ENCODE data around the gene BRWD1.
"Not testable (repeated sequence)": the region's sequence is repeated elsewhere in the genome, so short reads cannot be mapped to it uniquely, and the experiment has no call there.

Gene BRWD1

DNA sequence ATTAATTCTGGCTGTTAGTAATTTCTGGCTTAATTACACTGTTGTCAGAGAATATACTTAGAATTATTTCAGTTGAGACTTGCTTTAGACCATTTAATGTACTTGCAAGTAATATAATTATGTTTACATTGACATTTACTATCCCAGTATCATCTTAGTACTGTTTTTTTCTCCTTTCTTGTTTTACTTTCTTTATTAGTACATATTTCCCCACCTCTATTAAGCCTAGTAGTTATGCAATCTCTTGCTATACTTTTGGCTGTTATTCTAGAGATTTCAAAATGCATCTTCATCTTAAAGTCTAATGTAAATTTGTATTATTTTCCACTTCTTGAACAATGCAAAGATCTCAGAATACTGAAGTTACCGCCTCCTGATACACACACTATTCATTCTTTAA lies 24.4 kb downstream of the BRWD1 start:
- no peak for DNase-seq (ENCODE audit: extremely low read depth in 1 of 2, low read depth in 1 of 2)

DNA sequence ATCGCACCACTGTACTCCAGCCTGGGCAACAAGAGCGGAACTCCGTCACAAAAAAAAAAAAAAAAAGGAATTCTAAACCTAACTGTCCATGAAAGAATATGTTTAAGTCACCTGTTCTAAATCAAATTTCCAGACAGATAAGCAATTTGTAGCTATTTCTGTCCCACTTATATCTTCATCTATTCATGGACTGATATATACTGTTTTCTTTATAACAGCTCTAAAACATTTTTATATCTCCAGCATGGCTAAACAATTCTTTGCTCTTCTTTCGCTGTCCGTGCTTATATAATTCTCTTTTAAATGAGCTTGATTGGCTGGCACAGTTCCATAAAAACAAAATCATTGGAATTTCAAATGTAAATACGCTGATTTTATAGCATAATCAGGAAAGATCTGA lies 30.5 kb downstream of the BRWD1 start:
- DNase-seq (ENCODE audit: extremely low read depth in 1 of 2, low read depth in 1 of 2), result no peak

DNA sequence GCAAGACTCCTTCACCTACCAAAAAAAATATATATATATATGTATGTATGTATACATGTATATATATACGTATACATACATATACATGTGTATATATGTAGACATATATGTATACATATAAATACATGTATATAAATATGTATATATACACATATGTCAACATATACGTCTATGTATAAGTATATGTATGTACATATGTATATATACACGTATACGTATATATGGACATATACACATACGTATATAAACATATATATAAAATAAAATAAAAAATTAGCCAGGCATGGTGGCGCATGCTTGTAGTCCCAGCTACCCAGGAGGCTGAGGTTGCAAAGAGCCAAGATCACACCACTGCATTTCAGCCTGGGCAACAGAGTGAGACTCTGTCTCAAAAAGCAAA lies 31.6 kb downstream of the BRWD1 start:
- DNase-seq (ENCODE audit: extremely low read depth in 1 of 2, low read depth in 1 of 2), result no peak

DNA sequence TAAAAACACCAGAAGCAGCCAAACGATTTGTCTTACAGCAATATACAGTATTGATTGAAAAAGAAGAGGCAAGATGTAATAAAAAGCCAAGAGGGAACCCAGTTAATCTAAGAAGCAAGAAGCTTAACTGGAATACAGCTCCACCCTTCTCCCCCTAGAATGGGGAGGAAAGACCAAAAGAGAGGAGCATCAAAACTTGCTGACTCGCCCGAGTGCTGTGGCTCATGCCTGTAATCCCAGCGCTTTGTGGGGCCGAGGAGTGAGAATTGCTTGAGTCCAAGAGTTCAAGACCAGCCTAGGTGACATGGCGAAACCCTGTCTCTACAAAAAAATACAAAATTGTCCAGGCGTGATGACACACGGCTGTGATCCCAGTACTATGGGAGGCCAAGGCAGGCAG lies 32.2 kb downstream of the BRWD1 start:
- DNase-seq (ENCODE audit: extremely low read depth in 1 of 2, low read depth in 1 of 2), result no peak

DNA sequence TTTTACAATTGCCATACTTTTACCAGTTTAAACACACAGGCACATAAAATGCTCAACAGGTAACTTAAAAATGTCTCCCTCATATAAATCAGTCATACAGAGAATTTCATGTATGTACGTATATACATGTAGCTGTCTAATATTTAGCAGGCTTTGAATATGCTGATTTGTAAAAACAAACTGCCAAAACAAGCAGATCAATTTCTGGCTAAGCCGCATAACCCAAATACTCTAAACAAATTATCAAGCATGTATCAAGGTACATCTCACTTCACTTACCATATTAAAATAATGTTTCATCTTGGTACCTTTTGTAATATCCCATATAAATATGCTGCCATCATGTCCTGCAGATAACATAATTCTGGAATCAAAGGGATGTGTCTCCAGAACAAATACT lies 43.8 kb downstream of the BRWD1 start:
- DNase-seq (ENCODE audit: extremely low read depth in 1 of 2, low read depth in 1 of 2), result no peak

DNA sequence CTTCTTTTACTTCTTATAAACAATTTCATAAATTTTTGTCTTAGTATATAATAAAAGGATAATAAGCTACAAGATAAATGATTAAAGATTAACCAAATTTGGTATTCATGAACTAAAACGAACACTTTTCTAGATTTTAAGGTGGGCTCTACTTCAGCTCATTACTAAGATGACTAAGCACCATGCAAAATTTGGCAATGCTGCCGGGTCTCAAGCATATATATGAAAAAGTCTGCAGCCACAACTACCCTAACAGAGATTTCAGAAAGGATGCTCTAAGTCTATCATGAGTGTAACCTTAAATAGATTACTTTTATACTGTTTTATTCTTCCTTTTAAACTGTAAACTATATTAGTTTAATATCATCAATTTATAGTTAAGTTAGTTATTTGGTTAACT lies 47.8 kb downstream of the BRWD1 start:
- no peak for DNase-seq (ENCODE audit: extremely low read depth in 1 of 2, low read depth in 1 of 2)

DNA sequence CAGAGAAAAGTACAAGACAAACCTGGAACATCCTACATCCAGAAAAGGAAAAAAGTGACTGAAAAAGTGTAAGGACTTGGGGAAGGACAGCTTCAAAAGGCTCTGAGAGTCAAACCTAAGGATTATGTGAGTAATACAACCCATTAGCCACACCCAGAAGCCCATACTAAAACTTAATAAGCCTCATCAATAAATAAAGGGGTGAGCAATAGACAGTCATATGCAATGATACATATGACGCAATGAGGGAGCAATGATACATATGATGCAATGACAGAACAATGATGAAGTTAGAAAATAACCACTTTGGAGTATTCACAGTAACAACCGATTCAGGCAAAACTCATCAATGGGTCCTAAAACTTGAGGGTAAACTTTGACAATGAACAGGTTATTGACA lies 50.1 kb downstream of the BRWD1 start:
- no peak for DNase-seq (ENCODE audit: extremely low read depth in 1 of 2, low read depth in 1 of 2)

DNA sequence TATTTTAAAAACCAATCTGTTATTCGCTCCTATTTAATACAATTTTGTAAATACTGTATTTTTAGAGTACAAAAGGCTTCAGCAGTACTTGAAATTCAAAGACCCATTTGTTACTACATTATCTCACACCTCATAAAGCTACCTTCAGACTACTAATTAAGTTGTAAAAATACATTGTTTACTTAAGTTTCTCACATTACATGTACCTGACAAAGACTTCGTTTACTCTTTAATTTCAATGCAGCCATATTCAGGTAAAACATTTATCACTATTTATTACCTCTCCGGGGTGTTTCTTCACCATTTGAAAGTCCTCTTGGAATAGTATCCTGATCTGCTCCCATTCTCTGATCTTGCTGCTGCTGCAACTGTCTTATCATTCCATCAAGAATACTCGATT lies 55.2 kb downstream of the BRWD1 start:
- no peak for DNase-seq (ENCODE audit: extremely low read depth in 1 of 2, low read depth in 1 of 2)

DNA sequence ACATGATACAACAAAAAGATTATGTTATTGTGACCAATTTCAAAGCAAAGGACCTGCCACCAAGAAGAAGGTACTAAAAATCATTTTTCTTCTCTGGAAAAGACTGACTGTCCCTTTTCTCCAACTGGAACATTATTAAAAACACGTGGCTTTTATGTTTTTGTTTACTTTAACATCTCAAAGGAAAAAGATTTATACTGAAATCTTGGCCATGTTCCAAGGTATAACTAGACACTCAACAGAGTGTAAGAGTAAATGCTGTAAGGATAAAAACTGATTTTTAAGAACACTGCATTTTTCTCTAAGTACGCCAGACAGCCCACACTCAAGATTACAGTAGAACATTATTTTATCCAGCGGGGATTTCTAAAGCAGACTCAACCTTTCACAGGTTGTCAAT lies 62.1 kb downstream of the BRWD1 start:
- DNase-seq (ENCODE audit: extremely low read depth in 1 of 2, low read depth in 1 of 2), result no peak

DNA sequence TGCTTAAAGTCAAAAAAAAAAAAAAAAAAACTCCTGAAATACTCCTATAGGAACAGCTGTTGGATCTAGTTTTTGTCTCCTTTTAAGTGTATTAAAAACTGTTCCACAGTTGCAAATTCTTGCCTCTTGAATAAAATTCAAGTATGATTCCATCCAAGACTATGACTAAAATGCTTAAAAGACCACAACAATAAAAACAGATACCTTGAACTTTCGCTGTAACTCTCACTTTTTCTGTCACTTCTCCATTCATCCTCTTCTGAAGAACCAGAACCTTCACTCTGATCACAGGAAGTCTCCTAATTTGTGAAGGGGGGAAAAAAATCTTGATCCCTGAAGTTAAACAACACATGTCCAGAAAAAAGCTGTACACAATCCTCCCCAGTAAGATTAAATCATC lies 75.2 kb downstream of the BRWD1 start:
- no peak for DNase-seq (ENCODE audit: extremely low read depth in 1 of 2, low read depth in 1 of 2)

DNA sequence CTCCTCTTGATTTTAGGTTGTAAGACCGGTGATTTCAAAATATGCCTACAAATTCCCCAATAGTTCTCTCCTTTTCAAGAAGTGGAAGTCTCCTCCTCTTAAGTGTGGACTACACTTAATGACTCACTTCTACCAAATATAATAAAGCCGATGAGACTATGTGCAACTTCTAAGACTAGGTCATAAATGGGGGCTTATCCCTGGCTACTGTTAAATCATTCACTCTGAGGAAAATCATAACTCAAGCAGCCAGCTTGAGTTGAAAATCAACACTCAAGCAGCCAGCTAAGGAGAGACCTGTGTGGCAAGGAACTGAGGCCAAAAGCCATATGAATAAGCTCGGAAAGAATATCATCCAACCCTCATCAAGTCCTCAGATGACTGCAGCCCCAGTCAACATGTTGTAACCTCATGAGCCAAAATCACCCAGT lies 80.6 kb downstream of the BRWD1 start:
- no peak for DNase-seq (ENCODE audit: extremely low read depth in 1 of 2, low read depth in 1 of 2)

DNA sequence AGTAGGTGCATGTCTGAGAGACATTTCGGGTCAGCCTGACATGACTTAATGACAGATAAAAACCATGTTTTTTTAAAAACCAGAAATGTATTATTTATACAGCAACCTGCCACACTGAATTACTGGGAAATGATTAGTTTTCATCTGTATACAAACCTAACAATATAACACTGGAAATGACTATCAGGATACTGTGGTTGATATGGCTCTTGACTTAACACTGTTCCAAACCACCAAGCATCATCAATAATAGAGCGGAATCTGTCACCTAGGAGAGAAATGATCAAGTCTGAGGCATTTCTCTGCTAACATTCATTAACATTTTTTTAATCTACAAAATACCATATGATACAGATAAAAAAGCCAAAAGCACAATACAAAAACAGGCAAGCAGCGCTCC lies 88.5 kb downstream of the BRWD1 start:
- no peak for DNase-seq (ENCODE audit: extremely low read depth in 1 of 2, low read depth in 1 of 2)

DNA sequence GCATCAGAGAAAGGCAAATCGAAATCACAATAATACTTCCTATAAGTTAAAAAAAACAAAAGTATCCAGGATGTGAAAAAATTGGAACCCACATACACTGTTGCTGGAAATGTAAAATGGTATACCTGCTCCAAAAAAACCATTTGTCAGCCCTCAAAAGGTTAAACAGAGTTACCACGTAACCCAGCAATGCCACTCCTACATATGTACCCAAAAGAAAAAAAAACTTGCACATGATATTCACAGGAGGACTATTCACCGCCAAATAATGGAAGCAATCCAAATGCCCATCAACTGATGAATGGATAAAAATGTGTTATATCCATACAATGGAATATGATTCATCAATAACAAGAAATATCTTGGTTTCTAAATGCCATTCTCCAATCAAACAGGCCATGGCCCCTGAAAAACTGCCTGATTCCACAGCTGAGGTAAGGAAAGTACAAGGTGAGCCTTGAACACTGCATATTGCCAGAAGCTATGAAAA lies 91.4 kb downstream of the BRWD1 start:
- DNase-seq (ENCODE audit: extremely low read depth in 1 of 2, low read depth in 1 of 2), result no peak

DNA sequence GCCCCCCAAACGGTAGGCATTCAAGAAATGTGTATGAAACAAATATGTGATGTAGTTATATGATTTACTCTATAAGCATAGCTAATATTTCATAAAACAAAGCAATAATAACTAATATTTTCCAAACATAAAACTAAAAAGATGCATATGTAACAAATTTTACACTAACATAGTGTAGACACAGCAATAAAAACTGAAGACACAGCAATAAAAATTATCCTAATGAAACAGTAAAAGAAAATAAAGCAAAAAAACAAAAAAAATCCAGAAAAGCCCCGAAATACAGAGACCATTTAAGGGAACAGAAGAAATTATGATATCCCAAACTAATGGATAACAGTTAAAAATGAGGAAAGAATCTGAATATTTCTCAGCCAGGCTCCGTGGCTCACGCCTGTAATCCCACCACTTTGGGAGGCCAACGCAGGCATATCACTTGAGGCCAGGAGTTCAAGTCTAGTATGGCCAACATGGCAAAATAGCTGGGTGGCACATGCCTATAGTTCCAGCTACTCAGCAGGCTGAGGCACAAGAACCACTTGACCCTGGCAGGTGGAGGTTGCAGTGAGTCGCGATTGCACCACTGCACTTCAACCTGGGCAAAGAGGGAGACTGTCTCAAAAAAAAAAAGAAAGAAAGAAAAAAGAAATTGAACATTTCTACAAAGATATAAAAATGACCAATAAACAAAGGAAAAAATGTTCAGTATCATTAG lies 92.0 kb downstream of the BRWD1 start:
- no peak for DNase-seq (ENCODE audit: extremely low read depth in 1 of 2, low read depth in 1 of 2)

DNA sequence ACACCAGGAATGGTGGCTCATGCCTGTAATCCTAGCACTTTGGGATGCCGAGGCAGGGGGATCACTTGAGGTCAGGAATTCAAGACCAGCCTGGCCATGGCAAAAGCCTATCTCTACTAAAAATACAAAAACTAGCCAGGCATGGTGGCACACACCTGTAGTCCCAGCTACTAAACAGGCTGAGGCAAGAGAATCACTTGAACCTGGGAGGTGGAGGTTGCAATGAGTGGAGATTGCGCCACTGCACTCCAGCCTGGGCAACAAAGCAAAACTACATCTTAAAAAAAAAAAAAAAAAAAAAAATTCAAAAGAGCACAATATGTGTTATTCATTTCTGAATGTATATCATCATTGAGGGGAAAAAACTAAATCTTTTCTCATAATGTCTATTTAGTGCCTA lies 92.6 kb downstream of the BRWD1 start:
- DNase-seq (ENCODE audit: extremely low read depth in 1 of 2, low read depth in 1 of 2), result not testable (repeated sequence)

DNA sequence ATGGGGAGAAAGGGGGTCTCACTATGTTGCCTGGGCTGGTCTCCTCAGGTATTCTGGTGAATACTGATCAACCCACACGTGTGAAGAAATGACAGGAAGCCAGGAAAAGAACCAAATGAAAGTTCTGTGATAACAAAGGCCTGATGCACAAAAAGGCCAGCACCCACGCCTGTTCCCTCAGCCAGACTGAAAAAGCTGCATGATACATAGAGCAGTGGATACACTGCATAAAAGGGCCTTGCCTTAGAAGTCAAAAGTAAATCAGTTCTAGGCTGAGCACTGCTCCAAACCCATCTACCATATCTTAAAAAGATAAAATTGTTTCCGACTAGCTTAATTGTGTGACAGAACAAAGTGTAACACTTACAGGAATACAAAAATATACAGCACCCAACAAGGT lies 93.3 kb downstream of the BRWD1 start:
- DNase-seq (ENCODE audit: extremely low read depth in 1 of 2, low read depth in 1 of 2), result no peak

DNA sequence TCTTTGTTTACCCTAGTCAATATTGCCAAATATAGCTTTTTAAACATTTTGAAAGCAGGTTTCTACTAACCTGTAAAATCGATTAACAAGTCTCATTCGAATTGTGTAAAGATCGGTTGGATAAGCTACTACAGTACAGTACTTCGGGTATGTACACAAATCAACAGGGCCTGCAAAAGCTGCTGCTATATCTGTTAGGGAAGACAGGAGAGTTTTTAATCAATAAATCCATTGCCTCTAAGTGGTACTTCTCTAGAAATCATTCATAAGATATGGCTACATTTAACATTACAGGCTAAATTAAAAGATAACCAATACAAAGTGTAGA lies 95.4 kb downstream of the BRWD1 start:
- no peak for DNase-seq (ENCODE audit: extremely low read depth in 1 of 2, low read depth in 1 of 2)

DNA sequence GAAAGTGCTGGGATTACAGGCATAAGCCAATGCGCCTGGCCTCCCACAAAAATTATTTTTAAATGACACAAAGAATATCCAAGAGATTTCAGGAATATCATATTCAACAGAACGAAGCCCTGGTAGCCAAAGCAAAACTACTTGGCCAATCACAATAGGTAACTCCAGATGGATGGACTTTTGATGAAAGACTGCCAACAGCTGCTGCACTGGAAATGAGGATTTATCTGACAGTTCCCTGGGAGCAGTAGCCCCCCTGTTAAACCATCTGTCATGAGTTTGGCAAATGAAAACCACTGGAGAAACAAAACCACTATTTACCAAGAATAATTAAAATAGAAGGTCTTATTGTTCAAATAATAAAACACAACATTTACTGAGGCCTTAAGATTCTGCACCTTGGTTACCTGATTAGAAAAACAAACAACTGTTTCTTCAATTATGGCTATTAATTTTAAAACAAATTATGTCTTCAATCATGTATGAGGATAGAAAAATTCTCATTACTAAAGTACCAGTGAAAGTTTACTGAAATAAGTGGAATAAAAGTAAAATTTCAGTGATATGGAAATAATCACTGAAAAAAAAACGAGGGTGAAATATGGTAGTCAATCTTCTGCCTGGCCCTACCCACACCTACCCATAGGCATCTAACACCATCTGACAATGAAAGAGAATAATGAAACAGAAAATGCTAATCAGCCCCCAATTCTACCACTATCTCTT lies 95.9 kb downstream of the BRWD1 start:
- DNase-seq (ENCODE audit: extremely low read depth in 1 of 2, low read depth in 1 of 2), result no peak

DNA sequence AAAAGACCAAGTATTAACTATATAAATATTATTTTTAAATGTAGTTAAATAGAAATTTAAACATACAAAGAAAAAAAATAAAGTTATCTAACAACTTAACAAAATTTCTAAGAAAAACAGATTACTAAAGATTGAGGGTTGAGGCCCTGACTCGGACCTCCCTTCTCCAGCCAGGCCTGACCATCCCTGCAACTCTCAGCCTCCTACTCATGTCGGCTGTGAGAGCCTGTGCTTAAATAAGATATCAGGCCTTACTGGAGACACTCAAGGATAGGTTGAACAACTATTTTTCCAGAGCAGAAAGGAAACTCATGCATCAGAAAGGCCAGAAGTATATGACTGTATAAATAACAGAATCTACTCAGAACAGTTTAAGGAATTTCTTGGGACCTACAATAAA lies 97.1 kb downstream of the BRWD1 start:
- no peak for DNase-seq (ENCODE audit: extremely low read depth in 1 of 2, low read depth in 1 of 2)

DNA sequence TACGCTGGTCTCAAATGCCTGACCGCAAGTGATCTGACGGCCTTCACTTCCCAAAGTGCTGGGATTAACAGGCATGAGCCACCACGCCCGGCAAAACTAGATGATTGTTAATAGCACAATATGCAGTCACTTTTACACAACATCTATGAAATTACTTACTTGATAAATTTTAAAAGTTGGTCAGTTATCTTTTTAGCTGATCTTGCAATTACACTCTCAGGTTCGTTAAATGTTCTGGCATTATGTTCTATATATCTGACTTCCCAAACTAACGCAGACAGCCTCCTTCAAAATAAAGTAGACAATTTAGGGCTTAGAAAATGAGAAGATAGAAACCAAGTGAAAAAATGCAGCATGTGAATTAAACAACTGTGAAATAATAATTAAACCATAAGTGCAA lies 98.4 kb downstream of the BRWD1 start:
- no peak for DNase-seq (ENCODE audit: extremely low read depth in 1 of 2, low read depth in 1 of 2)

DNA sequence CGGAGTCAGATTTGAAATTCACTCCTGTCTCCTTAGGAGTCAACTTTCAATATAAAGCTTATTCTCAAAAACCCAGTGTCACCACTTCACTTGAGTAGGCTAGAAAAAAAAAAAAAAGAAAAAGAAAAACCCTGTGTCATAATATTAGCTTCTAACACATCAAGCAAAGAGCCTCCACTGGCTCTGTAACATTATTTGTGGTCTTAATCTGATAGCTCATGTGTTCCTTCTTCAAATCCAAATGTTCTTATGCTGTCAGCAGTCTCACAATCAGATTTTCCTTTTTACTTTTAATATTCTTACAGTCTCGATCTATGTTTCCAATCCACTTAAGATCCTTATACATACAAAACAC lies 104.1 kb downstream of the BRWD1 start:
- no peak for DNase-seq (ENCODE audit: extremely low read depth in 1 of 2, low read depth in 1 of 2)

DNA sequence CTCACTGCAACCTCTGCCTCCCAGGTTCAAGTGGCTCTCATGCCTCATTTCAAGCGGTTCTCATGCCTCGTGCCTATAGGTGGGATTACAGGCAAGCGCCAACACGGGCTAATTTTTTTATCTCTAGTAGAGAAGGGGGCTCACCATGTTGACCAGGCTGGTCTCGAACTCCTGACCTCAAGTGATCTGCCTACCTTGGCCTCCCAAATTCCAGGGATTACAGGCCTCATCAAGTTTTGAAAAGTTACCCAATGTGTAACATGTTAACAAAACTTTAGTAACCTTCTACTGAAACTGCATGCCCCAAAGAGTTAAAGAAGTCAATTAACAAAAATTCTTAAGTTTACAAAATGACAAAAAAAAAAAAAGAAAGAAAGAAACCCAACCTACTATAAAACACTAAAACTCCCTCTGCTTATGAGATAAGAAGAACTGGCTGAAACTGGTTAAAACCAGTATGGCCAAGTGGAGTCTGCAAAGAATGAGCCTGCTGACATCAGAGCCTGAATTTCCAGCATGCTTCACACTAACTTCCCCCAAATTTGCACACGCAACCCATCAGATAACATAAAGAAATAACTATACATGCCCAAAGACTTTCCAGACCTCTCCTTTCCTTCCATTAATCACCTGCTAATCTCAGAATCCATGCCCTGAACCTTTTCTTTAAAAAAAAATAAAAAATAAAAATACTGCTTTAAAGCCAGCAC lies 104.7 kb downstream of the BRWD1 start:
- DNase-seq (ENCODE audit: extremely low read depth in 1 of 2, low read depth in 1 of 2), result no peak
